Measurements from ENCODE around the gene MAF. TPM values are rescaled to one million over a fixed set of nuclear protein-coding genes. Genes with fewer than 3 reads are reported as not detected.

Gene MAF
- total and polyA plus RNA-seq, 9 of the 15 experiments (the other 6 are each of a cell fraction or from before 2014, with no cell fraction given) = 0.01 to 0.18 TPM; not detected in 7

DNA sequence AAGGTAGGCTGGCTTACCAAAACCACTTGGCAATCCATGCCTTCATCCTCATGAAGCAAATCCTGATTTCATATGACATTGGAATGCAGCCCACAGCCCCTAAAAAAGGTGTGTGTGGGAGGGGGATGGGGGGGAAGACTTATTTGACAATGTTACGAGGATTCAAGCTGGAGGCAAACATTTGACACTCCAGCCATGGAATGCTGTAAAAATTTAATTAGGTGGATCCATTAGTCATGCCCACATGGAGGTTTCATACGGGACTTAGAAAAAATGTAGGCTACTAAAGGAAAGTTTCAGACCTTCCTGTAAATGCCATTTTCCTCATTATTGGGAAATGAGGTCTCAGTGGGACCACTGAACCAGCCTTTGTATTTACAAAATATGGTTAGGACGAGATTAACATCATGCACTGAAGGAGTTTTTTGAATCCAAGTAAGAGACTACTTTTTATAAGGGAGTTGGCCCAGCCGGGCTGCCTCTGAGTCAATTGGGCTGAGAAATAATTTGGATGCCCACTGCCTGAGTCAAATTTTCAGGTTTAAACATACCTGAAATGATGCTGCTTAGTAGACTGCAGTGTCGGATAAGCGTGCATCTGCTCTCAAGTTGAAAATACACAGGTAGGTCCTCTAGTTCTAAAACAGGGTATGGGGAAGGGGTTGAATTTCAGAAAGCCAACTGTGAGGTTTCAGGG is 44.6 kb upstream of the MAF start:
- no peak for DNase-seq (ENCODE audit: extremely low read depth in 1 of 4, low spot score in 3 of 4)
- no peak overlapping the region for H3K9ac ChIP-seq (ENCODE audit: insufficient read depth in 1 of 2, low read depth in 2 of 2, low read length in 2 of 2)
- H3K79me2 ChIP-seq (ENCODE audit: control insufficient read depth, insufficient read depth, low read length) = no peaks in the 10 kb centered on the region
- H2AFZ ChIP-seq (ENCODE audit: low read depth, low read length) = no peak overlapping the region
- H3K27me3 ChIP-seq (ENCODE audit: control insufficient read depth in 2 of 2, insufficient read depth in 2 of 2, low read length in 2 of 2) = peaks cover 14 to 17% of the 10 kb centered on the region in 2 experiments; a peak in 4 of 5 replicates
- H3K4me1 ChIP-seq (replicated peaks in 1 of 2; ENCODE audit: control insufficient read depth in 2 of 2, insufficient read depth in 2 of 2, low read length in 2 of 2) = no peaks in the 10 kb centered on the region
- POLR2A ChIA-PET = interaction anchor here (0.5 kb wide), 1 partner anchor 70 kb away, joined by 3 read pairs; no protein-coding TSS in a partner anchor
- ATAC-seq = no peak
- intact Hi-C loops (cut with micrococcal nuclease) (no loop called here), in situ Hi-C loops (cut with MboI) (no loop called here)
- BruUV-seq (replicated peaks) = no TSS peak
- H3K36me3 ChIP-seq (ENCODE audit: control insufficient read depth, insufficient read depth, low read length) = no peaks in the 10 kb centered on the region
- no peaks in the 10 kb centered on the region for H4K20me1 ChIP-seq (replicated peaks; ENCODE audit: control insufficient read depth, insufficient read depth, low read length)
- no peak overlapping the region for H3K27ac ChIP-seq (ENCODE audit: extremely low read depth, low read depth, low read length)
- FAIRE-seq = no peak
- no peaks in the 10 kb centered on the region for H3K9me3 ChIP-seq (replicated peaks; ENCODE audit: control insufficient read depth, insufficient read depth, low read depth, low read length)
- under 1% methylated on average over 6 of the region's 6 CpGs for WGBS (ENCODE audit: insufficient coverage, low coverage, missing lambda C conversion rate)
- H3K4me3 ChIP-seq = no peak overlapping the region
- CTCF ChIA-PET (ENCODE audit: low intra/inter-chr PET ratio) = no interaction called here
- H3K9me1 ChIP-seq (ENCODE audit: control insufficient read depth, insufficient read depth, low read length) = no peaks in the 10 kb centered on the region
- no peak overlapping the region for H3K4me2 ChIP-seq (ENCODE audit: insufficient read depth, low read length)
- TF ChIP-seq KAT7 (CRISPR knock-in tag; IDR thresholded peaks at IDR 0.05; ENCODE audit: borderline replicate concordance) = no peak
- TF ChIP-seq, protein P1, sequence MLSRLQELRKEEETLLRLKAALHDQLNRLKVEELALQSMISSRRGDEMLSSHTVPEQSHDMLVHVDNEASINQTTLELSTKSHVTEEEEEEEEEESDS (CRISPR knock-in tag; IDR thresholded peaks at IDR 0.05) = no peak
- no peak for TF ChIP-seq CHAMP1 (IDR thresholded peaks at IDR 0.05)
- TF ChIP-seq, protein P2, sequence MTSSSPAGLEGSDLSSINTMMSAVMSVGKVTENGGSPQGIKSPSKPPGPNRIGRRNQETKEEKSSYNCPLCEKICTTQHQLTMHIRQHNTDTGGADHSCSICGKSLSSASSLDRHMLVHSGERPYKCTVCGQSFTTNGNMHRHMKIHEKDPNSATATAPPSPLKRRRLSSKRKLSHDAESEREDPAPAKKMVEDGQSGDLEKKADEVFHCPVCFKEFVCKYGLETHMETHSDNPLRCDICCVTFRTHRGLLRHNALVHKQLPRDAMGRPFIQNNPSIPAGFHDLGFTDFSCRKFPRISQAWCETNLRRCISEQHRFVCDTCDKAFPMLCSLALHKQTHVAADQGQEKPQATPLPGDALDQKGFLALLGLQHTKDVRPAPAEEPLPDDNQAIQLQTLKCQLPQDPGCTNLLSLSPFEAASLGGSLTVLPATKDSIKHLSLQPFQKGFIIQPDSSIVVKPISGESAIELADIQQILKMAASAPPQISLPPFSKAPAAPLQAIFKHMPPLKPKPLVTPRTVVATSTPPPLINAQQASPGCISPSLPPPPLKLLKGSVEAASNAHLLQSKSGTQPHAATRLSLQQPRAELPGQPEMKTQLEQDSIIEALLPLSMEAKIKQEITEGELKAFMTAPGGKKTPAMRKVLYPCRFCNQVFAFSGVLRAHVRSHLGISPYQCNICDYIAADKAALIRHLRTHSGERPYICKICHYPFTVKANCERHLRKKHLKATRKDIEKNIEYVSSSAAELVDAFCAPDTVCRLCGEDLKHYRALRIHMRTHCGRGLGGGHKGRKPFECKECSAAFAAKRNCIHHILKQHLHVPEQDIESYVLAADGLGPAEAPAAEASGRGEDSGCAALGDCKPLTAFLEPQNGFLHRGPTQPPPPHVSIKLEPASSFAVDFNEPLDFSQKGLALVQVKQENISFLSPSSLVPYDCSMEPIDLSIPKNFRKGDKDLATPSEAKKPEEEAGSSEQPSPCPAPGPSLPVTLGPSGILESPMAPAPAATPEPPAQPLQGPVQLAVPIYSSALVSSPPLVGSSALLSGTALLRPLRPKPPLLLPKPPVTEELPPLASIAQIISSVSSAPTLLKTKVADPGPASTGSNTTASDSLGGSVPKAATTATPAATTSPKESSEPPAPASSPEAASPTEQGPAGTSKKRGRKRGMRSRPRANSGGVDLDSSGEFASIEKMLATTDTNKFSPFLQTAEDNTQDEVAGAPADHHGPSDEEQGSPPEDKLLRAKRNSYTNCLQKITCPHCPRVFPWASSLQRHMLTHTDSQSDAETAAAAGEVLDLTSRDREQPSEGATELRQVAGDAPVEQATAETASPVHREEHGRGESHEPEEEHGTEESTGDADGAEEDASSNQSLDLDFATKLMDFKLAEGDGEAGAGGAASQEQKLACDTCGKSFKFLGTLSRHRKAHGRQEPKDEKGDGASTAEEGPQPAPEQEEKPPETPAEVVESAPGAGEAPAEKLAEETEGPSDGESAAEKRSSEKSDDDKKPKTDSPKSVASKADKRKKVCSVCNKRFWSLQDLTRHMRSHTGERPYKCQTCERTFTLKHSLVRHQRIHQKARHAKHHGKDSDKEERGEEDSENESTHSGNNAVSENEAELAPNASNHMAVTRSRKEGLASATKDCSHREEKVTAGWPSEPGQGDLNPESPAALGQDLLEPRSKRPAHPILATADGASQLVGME (CRISPR knock-in tag; IDR thresholded peaks at IDR 0.05) = no peak
- no peak for TF ChIP-seq IRF2 (CRISPR knock-in tag; IDR thresholded peaks at IDR 0.05)
- no peak for TF ChIP-seq RFX1 (IDR thresholded peaks at IDR 0.05)
- no peak for TF ChIP-seq ZNF253 (CRISPR knock-in tag; conservative IDR thresholded peaks at IDR 0.05)
- TF ChIP-seq ZBTB7A (IDR thresholded peaks at IDR 0.05; ENCODE audit: borderline replicate concordance, control insufficient read depth, low read depth, low read length) = no peak
- TF ChIP-seq, protein P3, sequence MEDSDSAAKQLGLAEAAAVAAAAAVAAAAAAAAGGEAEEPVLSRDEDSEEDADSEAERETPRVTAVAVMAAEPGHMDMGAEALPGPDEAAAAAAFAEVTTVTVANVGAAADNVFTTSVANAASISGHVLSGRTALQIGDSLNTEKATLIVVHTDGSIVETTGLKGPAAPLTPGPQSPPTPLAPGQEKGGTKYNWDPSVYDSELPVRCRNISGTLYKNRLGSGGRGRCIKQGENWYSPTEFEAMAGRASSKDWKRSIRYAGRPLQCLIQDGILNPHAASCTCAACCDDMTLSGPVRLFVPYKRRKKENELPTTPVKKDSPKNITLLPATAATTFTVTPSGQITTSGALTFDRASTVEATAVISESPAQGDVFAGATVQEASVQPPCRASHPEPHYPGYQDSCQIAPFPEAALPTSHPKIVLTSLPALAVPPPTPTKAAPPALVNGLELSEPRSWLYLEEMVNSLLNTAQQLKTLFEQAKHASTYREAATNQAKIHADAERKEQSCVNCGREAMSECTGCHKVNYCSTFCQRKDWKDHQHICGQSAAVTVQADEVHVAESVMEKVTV (CRISPR knock-in tag; IDR thresholded peaks at IDR 0.05) = no peak
- TF ChIP-seq USF1 (CRISPR knock-in tag; IDR thresholded peaks at IDR 0.05) = no peak
